Heart left ventricle (tissue), 16 donors: ENCODE results near the gene ZNRF2. TPM values are rescaled to one million over a fixed set of nuclear protein-coding genes. Genes with fewer than 3 reads are reported as not detected.

Experiments
- ATAC-seq, 4 donors: fragments of 200-7000 bp; cut with Tn5 transposase; one replicate each; pipeline ENCODE4 v1.9.1; 2020 to 2022; ENCODE audit warnings: moderate library complexity in 4 of 4, mild to moderate bottlenecking in 3 of 4, moderate number of reproducible peaks in 1 of 4
- DNase-seq, 5 donors: peaks; one replicate each; pipeline ENCODE4 v3.0.0-alpha.2; 2020
- H3K27ac ChIP-seq, 12 donors: fragments of 200-600 bp; sonication (generic) in 4 of 12; one replicate each; pipeline versions ENCODE4 v1.5.0 to v1.8.0; 2016 to 2022; ENCODE audit warnings: mild to moderate bottlenecking in 2 of 12
- H3K27me3 ChIP-seq, 9 donors: fragments of 200-600 bp; sonication (generic) in 2 of 9; one replicate each; pipeline versions ENCODE4 v1.5.1 to v1.8.0; 2016 to 2022; ENCODE audit warnings: mild to moderate bottlenecking in 3 of 9
- H3K36me3 ChIP-seq, 9 donors: fragments of 200-600 bp; sonication (generic) in 2 of 9; one replicate each; pipeline versions ENCODE4 v1.5.0 to v1.8.0; 2018 to 2022; ENCODE audit warnings: mild to moderate bottlenecking in 2 of 9
- H3K4me1 ChIP-seq, 12 donors: fragments of 200-600 bp; sonication (generic) in 4 of 12; one replicate each; pipeline versions ENCODE4 v1.5.0 to v1.8.0; 2016 to 2022; ENCODE audit warnings: mild to moderate bottlenecking in 3 of 12
- H3K4me3 ChIP-seq, 12 donors: fragments of 200-600 bp; sonication (generic) in 4 of 12; one replicate each; pipeline versions ENCODE4 v1.5.0 to v1.8.0; 2017 to 2022; ENCODE audit warnings: mild to moderate bottlenecking in 9 of 12, moderate library complexity in 4 of 12
- H3K9me3 ChIP-seq, 12 donors: fragments of 200-600 bp; sonication (generic) in 4 of 12; one replicate each; pipeline versions ENCODE4 v1.5.0 to v1.8.0; 2016 to 2022; ENCODE audit warnings: mild to moderate bottlenecking in 1 of 12
- POLR2A ChIP-seq, 2 donors: fragments of 450-650 bp; IDR thresholded peaks; one replicate each; pipeline ENCODE4 v1.6.1; 2017; ENCODE audit warnings: antibody characterized with exemption in 2 of 2, mild to moderate bottlenecking in 2 of 2, moderate library complexity in 2 of 2
- WGBS, 4 donors: extraction: QIAGEN DNeasy Blood & Tissue Kit in 2 of 4; methylation state at CpG; one replicate each; pipeline versions ENCODE4 v1.1.5 to v1.1.7; 2013 to 2018; 5-methylcytosine and 5-hydroxymethylcytosine counted together
- intact Hi-C, 10 donors: fragments of 100-400 bp; cut with DNase I; formaldehyde crosslinking; loops; one replicate each; pipeline versions ENCODE4 v1.11.1 to v1.14.2; 2022
- long read RNA-seq, 3 donors: library from polyadenylated mRNA; unstranded; transcript quantifications; one replicate each; pipeline ENCODE4 v2.0.0, GENCODE V29; 2020 to 2021
- polyA plus RNA-seq, 2 donors: library from polyadenylated mRNA; stranded (reverse); fragments of 200-250 nt; gene quantifications; one replicate each; pipeline ENCODE4 v1.2.3, GENCODE V29; 2013
- total RNA-seq, 9 donors: library from RNA; depleted of rRNA in 2 of 9; stranded (reverse); fragments of >200 nt in 2 of 9; fragmentation: NEBNext Ultra II Directional in 3 of 9; extraction: Animal tissue kit (Norgen Biotek cat#: 25700) in 3 of 9; gene quantifications; one replicate each; pipeline versions ENCODE4 v1.1.0 to v1.2.4, GENCODE V29; 2016 to 2023
- TF ChIP-seq, protein P1 (sequence below), 12 donors: fragments of 200-600 bp; sonication (generic) in 4 of 12; IDR thresholded peaks; one replicate each; pipeline versions ENCODE4 v1.5.0 to v1.8.0; 2018 to 2022; ENCODE audit warnings: antibody characterized with exemption in 12 of 12, mild to moderate bottlenecking in 5 of 12
- donor health status: ischemic (EF 13 %, LVEDD 7.1; RV severe dilation, severe dysfunction).
- donor health status: healthy with polysubstance abuse.
- donor health status: DM: no; HTN: yes; CAD: no.
- donor health status: DM: no; HTN: no; CAD: no.
- donor health status: ischemic (EF 25% LVEDD 6.9; RV normal size, moderate dysfunction).
- donor health status: ischemic (EF 25% LVEDD 5.7; RV mildly dilated, moderate dysfunction).
- donor health status: healthy.
- donor health status: DM: yes; HTN: yes; CAD: no.
- donor health status: ischemic (EF 35%, LVEDD 5.7; RV mildly dilated, moderate dysfunction).
- donor health status: nonischemic (EF 11% LVEDD 7.7; RV severe dilation, severe dysfunction).
- donor health status: DM: yes; HTN: yes; CAD: no.
- donor health status: PGD.
- donor health status: ischemic (EF 29% LVEDD 5.4; RV normal size, mild dysfunction).
- donor health status: nonischemic (EF 23%, LVEDD 6.1; RV moderate dilation, normal function).

ZNRF2 gene
- total RNA-seq, result 10 to 100 TPM in 6 of 9 donors, 1 to 10 TPM in 3; 7.3 to 15.2 (median 10.9) TPM
- 1 to 10 TPM; 2.7 to 6.1 TPM for polyA plus RNA-seq
- long read RNA-seq, donor 1, transcript ZNRF2-201 (5 exons, 3,460 nt), result major isoform, 30 of 36 reads
- long read RNA-seq, donor 1, partial matches to known transcripts, result 0 of 36 reads
- long read RNA-seq, donor 1, other reads (novel, unspliced or antisense), result 6 of 36 reads
- long read RNA-seq, donor 2, result 0 reads
- long read RNA-seq, donor 3, transcript ZNRF2-201 (5 exons, 3,460 nt), result major isoform, 36 of 40 reads
- long read RNA-seq, donor 3, partial matches to known transcripts, result 0 of 40 reads
- long read RNA-seq, donor 3, other reads (novel, unspliced or antisense), result 4 of 40 reads

- TF ChIP-seq, protein P1, sequence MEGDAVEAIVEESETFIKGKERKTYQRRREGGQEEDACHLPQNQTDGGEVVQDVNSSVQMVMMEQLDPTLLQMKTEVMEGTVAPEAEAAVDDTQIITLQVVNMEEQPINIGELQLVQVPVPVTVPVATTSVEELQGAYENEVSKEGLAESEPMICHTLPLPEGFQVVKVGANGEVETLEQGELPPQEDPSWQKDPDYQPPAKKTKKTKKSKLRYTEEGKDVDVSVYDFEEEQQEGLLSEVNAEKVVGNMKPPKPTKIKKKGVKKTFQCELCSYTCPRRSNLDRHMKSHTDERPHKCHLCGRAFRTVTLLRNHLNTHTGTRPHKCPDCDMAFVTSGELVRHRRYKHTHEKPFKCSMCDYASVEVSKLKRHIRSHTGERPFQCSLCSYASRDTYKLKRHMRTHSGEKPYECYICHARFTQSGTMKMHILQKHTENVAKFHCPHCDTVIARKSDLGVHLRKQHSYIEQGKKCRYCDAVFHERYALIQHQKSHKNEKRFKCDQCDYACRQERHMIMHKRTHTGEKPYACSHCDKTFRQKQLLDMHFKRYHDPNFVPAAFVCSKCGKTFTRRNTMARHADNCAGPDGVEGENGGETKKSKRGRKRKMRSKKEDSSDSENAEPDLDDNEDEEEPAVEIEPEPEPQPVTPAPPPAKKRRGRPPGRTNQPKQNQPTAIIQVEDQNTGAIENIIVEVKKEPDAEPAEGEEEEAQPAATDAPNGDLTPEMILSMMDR (IDR thresholded peaks at IDR 0.05), result peak; percentile 19 to 80 (median 54)
- peak in 1 of 2 donors; percentile 79 for TF ChIP-seq POLR2A (IDR thresholded peaks at IDR 0.05)
- Histone ChIP-seq H3K9me3 (peaks cover 0 to 8% (median 0%) of the 10 kb centered on the region in 12 donors), H3K4me3 (peak within 1 kb of the TSS; percentile 54 to 98 (median 85)), H3K27me3 (no peaks in the 10 kb centered on the region), H3K36me3 (no peaks in the 10 kb centered on the region), H3K4me1 (peaks cover 0 to 44% (median 23%) of the 10 kb centered on the region in 12 donors), H3K27ac (peak within 1 kb of the TSS; percentile 95 to 99 (median 98))
- peak; percentile 98 to 100 (median 99) for DNase-seq
- ATAC-seq, result peak; percentile 96 to 99 (median 98)
- intact Hi-C loops, result loop anchor here in 3 of 10 donors (2.0 to 10.0 kb wide), 5 partner anchors 117 to 260 kb away; partner anchors contain the start of genes FKBP14 (in 1 of the 3), NOD1 (in 1 of the 3) and PLEKHA8 (in 1 of the 3)
- WGBS, 4 donors, result 0 to 1% (median 0%) methylated on average over 46 to 96 of the region's 96 CpGs
Measured at GRCh38 chr7:30284298-30285066, at the start of gene ZNRF2. Gene ZNRF2 (plus strand): TSS chr7:30284597. CDS start chr7:30285358, 761 bp downstream.

DNA sequence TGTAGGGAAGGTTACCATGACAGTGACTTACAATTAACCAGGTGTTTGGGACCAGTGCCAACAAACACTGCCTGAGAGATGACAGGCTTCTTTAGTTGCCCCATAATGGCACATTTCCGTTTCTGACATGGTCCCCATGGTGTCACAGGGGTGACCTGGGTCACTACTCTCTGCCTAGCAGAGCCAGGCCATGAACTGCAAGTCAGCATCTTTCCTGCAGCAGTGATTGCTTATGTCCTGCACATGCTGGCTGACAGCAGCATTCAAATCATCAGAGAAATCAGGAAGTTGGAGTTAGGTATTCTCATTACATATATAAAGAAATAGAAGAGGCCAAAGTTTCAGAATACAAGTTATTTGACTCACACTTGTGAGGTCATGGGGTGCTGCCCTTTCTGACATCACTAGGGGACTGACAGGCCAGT lies 47.1 kb upstream of the ZNRF2 start:
- Histone ChIP-seq H3K4me3 (no peak overlapping the region), H3K27ac (no peak overlapping the region), H3K27me3 (no peaks in the 10 kb centered on the region), H3K36me3 (no peaks in the 10 kb centered on the region), H3K9me3 (peaks cover 0 to 5% (median 0%) of the 10 kb centered on the region in 12 donors), H3K4me1 (peaks cover 0 to 31% (median 13%) of the 10 kb centered on the region in 12 donors)
- peak in 2 of 4 donors; percentile 27 to 28 for ATAC-seq
- intact Hi-C loops, result no loop called here
- peak in 1 of 5 donors; percentile 34 for DNase-seq
- WGBS, 4 donors, result 64 to 75% (median 73%) methylated on average over 1 of the region's 1 CpG
- TF ChIP-seq, protein P1 (IDR thresholded peaks at IDR 0.05), result no peak
- no peak for TF ChIP-seq POLR2A (IDR thresholded peaks at IDR 0.05)

DNA sequence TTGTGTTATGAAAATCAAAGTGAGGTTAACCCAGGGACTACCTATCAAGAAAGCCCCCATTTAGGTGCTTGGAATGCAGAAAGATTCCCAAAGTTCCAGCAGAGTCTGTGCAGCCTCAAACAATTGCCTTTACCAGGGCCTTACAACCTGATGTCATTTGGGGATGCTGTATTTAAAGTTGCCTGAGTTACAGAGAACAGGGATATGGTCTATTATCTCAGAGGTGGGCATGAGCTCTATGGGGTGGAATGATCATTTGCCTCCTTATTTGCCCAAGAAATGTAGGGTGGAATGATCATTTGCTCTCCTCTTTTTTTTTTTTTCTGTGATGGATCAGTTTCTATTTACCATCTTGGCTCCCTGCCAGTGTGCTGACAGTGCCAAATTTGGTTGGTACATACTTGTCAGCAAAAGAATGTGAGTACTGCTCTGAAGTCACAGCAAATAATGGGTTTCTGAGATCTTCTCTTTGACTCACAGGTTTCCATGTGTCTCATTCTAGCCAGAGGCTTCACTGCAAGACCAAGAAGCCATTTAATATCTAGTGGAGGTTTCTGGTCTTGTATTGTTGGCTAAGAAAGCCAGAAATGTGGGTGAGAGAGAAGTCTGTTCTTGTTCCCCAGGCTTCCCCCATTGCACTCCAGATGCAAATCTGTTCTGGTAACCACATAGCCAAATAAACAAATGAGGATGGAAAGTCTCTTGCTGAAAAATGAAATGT lies 45.5 kb upstream of the ZNRF2 start:
- intact Hi-C loops, result no loop called here
- no peak overlapping the region for H3K4me3 ChIP-seq
- H3K27ac ChIP-seq, result peak overlapping the region in 1 of 12 donors; percentile 71
- TF ChIP-seq POLR2A (IDR thresholded peaks at IDR 0.05), result no peak
- TF ChIP-seq, protein P1 (IDR thresholded peaks at IDR 0.05), result no peak
- H3K27me3 ChIP-seq, result no peaks in the 10 kb centered on the region
- H3K36me3 ChIP-seq, result no peaks in the 10 kb centered on the region
- H3K9me3 ChIP-seq, result peaks cover 0 to 5% (median 0%) of the 10 kb centered on the region in 12 donors
- ATAC-seq (peak in 2 of 4 donors; percentile 41 to 45), DNase-seq (peak in 3 of 5 donors; percentile 38 to 73 (median 59))
- peaks cover 0 to 31% (median 13%) of the 10 kb centered on the region in 12 donors for H3K4me1 ChIP-seq
